CD4-positive, alpha-beta T cell treated with Interleukin-21 for 1 hour (primary cell): Measurements from ENCODE around the gene SUFU.

Experiments
- DNase-seq: peaks from one replicate; pipeline ENCODE4 v3.0.0-alpha.2; 2020

Gene SUFU

GRCh38 chr10:102621443-102622325, 117.9 kb downstream of the SUFU start:
- no peak for DNase-seq

DNA sequence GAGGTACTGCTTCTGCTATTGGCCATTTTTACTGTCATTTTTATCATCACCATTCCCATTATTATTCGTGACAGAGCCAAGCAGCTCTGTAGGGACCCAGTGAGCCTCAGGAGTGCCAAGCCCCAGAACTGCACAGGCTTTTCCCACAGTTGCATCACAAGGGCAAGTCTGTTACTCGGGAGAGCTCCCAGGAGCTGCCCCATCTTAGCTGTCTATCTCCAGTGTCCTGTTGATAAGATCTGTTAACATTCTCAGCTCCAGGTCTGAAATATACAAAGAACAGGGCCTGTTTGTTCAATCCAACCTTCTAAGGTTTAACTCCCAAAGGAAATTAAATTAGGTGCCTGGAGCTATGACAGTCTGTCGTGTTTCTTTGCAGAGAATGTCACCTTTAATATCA, 120.3 kb downstream of the SUFU start:
- no peak for DNase-seq

DNA sequence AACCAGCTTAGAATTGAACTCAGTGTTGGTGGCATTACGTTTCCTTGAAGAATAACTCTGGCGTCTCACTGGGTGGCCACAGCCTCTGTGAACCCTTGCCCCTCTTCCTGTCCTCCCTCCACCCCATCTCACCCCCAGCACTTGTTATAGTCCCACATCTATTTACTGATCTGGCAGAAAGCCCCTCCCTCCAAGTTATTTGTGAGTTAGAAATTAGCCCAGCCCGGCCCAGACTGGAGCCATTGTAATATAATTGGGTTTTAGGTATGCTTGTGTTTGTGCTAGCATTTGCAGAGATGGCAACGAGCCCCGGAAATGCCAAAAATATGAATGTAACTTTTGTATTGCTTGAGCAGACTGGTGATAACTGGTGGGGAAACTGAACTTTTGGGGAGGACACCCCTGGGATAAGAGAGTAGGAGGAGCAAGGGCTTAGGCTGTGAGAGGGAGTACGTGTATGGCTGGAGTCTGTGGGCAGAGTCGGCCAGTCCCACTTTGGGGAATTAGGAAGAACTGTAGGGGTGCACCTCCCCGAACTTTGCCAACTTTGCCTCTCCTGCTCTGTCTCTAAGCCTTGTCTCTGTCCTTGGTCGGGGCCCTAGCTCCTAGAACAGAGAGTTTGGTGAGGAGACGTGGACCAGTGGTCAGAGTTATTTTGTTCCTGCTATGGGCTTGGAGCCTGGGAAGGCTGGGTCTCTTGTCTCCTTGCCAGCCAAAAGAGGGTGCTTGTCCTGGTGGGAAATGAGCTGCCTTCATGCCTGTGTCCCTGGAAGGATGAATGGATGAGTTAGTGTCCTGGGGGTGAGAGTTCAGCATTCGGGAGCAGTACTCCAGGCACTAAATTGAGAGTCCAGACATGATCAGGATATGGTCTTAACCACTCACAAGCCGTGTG, 121.2 kb downstream of the SUFU start:
- DNase-seq, result no peak

DNA sequence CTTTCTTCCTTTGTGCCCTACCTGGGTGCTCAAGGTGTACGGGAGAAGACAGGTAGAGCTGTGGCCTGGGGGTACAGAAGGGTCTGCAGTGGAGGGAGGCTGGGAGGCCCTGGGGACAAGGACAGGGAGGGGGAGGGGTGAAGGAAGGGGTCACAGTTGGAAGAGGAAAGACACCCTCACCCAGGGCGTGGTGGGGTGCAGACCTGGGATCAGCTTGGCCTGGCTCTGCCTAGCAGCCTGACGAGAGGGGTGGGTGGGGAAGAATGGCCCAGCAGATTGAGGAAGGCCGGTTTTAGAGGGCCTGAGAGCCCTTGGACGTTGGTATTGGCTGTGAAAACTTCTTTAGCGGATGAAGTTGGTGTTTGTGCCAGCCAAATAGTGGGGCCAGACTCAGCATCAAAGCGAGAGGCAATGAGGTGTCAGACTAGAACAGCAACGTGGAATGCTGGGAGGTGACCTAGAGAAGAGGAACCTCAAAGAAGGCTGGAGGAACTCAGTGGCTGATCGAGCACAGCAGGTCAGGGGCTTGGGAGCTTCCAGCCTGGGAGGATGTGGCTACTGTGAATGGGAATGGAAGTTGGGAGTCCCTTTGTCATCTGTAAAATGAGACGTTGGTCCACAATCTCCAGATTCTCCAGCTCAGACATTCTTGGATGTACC, 122.4 kb downstream of the SUFU start:
- DNase-seq, result no peak

- DNase-seq, result no peak
Measured at GRCh38 chr10:102627291-102627735, 123.5 kb downstream of the SUFU start.

DNA sequence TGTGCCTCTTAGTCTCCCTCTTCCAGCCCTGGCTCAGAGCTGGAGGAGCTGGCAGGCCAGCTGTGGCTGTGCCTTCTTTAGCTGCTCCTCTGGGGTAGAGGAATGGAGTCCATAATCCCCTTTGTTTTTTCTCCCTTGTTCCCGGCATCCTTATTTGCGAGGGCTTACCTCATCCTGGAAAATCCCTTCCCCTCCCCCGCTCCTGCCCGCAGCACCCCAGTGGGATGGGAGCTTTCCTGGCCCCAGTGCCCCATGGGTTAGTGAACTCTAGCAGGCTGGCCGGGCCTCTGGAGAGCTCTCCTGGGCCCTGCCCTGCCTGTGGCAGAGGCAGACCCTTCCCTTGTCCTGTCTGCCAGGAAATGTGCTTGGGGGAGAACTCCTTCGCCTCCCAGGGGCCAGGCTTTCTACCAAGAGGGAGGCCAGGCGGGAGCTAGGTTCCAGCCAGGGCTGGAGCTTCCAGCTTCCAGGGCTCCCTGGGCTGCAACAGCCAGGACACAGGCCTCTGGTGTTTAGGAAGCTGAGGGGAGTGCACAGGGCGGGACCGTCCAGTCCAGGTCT, 124.0 kb downstream of the SUFU start:
- no peak for DNase-seq

GRCh38 chr10:102628451-102628911, 124.7 kb downstream of the SUFU start:
- DNase-seq, result no peak

GRCh38 chr10:102629661-102630614, 126.2 kb downstream of the SUFU start:
- DNase-seq, result no peak

GRCh38 chr10:102630663-102631062, 126.9 kb downstream of the SUFU start:
- DNase-seq, result no peak

- no peak for DNase-seq
Measured at GRCh38 chr10:102631525-102632393, 128.0 kb downstream of the SUFU start.

GRCh38 chr10:102632394-102633111, 128.8 kb downstream of the SUFU start:
- no peak for DNase-seq

DNA sequence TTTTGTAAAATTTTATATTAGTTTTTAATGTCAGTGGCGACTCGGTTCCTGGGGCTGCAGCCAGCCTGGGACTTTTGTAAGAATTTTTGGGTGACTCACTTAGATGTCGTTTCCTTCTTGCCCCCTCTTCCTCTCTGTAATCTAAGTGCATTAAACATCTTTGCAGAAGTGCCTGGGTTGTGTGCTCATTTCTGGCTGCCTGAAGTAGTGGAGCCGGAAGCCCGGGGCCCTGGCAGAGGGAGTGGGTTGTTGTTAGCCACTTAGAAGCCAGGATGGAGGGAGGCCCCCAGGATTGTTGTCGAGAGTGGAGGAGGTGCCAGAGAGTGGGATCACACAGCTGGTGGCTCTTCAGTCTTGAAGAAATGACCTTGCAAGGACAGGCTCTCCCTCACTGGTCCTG, 129.5 kb downstream of the SUFU start:
- DNase-seq, result peak; percentile 27

- DNase-seq, result no peak
Measured at GRCh38 chr10:102633848-102634247, 130.1 kb downstream of the SUFU start.

GRCh38 chr10:102634686-102635085, 130.9 kb downstream of the SUFU start:
- DNase-seq, result no peak

DNA sequence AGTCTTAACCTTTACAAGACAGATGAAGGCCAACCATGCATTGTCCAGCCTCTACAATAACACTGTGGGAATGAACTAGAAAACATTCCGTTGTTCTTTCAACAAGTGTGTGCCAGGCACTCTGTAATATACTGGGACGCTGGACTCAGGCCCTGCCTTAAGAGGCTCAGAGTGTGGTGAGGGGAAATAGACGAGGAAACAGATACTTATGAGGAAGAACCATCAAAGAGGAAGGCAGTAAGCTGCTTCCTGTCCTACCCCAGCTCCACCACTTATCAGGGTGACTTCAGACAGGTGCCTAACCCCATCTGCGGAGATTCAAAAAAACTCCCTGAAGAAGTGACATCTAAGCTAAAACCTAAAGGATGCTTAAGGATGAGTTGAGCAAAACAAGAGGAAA, 131.6 kb downstream of the SUFU start:
- peak; percentile 54 for DNase-seq

DNA sequence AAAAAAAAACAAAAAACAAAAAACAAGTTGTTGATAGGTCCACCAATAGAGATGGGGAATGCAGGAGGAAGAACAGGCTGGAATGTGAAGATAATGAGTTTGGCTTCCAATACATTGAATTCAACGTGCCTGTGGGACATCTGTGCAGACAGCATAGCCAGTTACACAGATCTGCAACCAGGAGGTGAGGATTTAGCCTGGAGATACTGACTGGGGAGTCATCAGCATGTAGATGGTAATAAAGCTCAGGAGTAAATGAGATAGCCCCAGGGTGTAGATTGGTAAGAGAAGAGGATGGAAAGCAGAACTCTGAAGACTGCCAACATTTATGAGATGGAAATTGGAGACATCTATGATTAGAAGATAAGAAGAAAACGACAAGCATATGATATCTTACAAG, 135.8 kb downstream of the SUFU start:
- DNase-seq, result no peak

GRCh38 chr10:102641402-102641801, 137.6 kb downstream of the SUFU start:
- no peak for DNase-seq

DNA sequence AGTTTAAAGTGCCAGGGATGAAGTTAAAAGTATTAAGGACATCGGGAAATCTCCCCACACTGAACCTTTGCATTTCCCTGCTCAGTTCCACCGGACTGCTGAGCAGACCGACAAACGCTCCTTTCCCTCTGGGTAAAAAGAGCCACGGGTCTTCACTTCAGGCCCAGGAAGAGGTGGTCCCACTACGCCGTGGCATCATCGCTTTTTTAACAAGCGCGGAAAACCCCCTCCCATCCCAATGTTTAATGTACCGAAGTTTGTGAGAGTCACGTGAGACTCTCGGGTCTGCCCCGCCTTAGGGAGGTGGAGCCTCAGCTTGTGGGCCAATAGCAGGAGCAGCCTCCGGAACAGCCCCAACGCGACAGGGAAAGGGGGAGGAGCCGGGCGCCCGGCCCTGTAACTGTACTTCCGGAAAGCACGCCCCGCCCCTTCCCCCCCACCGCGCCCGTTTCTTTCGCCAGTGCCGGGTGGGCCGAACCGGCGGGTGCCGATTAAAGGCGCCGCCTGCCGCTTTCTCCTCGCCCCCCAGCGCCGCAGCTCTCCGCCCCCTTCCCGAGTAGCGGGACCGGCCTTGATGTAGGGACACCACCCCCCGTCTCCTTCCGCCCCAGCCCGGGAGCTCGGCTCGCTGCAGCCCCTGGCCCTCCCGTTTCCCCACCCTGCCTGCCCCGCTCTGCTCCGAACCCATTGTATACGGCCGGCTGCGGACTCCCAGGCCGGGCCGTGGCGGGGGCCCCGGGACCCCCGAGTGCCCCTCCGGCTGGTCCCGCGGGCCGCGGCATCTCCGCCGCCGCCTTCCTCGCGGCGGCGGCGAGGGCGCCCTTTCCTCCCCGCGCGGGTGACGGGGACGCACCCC, 138.3 kb downstream of the SUFU start:
- peak; percentile 99 for DNase-seq
